SIG-M5 (cell line): ENCODE results near the gene IGLL1.
"Not testable (repeated sequence)": the region's sequence is repeated elsewhere in the genome, so short reads cannot be mapped to it uniquely, and the experiment has no call there.

Experiments used
- DNase-seq: peaks from one replicate; lab custom pipeline; 2025; lab: John Stamatoyannopoulos, UW

The IGLL1 gene

GRCh38 chr22:23562186-23562585, 17.9 kb downstream of the IGLL1 start:
- no peak for DNase-seq

DNA sequence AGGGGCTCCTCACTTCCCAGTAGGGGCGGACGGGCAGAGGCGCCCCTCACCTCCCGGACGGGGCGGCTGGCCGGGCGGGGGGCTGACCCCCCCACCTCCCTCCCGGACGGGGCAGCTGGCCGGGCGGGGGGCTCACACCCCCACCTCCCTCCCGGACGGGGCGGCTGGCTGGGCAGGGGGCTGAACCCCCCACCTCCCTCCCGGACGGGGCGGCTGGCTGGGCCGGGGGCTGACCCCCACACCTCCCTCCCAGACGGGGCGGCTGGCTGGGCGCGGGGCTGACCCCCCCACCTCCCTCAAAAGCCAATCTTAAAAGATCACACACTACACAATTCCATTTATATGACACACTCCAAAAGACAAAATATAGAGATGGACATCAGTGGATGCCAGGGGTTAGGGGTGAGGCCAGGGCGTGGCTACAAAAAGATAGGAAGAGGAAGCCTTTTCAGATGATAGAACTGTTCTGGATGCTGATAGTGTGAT, 19.0 kb downstream of the IGLL1 start:
- not testable (repeated sequence) for DNase-seq

DNA sequence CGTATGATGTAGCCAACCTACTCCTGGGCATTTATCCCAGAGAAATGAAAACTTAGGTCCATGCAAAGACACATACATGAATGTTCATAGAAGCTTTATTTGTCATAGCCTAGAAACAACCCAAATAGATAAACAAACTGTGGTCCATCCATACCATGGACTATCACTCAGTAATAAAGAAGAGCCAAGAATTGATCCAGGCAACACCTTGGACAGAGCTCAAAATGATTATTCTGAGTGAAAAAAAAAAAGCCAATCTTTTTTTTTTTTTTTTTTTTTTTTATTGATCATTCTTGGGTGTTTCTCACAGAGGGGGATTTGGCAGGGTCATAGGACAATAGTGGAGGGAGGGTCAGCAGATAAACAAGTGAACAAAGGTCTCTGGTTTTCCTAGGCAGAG, 19.9 kb downstream of the IGLL1 start:
- DNase-seq = not testable (repeated sequence)

DNA sequence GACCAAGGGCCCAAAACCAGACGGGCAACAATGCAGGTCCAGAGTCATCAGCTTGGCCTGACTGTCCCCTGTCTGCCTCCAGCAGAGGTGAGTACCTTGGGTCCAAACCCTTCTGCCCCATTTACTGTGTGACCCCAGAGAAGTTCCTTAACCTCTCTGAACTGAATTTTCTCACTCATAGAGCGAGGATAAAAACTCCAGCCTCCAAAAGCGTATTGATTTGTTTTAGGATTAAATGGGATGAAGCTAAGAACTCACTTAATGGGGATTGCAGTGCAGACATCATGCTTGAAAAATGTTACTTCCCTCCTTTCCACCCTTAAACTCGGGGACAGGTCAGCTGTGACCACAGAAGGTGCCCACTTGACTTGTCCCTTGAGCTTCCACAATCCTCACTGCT, 22.6 kb downstream of the IGLL1 start:
- DNase-seq = no peak

- no peak for DNase-seq
Observed at GRCh38 chr22:23557036-23557435, 23.1 kb downstream of the IGLL1 start.

DNA sequence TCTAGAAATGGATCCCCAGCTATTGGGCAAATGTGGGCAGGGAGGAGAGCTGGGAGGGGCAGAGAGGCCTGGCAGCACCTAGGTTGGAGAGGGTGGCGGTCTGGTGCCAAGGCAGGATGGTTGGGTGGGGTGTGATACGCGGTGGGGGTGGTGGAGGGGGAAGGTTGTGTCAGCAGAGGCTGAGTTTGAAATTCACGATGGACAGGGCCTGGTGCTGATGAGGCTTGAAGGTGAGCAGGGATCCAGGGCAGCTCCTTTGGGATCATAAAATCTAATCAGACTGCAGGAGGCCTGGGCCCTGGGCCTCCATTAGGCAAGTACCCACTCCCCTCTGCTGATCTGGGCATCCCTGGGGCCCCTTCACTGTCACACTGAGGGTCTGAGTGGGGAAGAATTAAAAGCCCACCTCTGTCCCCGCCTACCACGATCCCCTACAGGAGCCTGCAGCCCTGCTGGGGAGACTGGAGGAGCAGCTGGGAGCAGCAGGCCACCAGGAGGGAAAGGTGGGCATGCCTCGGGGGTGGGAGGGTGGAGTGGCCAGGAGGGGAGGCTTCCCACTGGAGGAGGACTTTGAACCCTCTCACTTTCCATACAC, 24.0 kb downstream of the IGLL1 start:
- no peak for DNase-seq

- no peak for DNase-seq
Observed at GRCh38 chr22:23555118-23555517, 25.0 kb downstream of the IGLL1 start.

- no peak for DNase-seq
Observed at GRCh38 chr22:23553924-23554870, 25.9 kb downstream of the IGLL1 start.

GRCh38 chr22:23553438-23553837, 26.7 kb downstream of the IGLL1 start:
- no peak for DNase-seq

DNA sequence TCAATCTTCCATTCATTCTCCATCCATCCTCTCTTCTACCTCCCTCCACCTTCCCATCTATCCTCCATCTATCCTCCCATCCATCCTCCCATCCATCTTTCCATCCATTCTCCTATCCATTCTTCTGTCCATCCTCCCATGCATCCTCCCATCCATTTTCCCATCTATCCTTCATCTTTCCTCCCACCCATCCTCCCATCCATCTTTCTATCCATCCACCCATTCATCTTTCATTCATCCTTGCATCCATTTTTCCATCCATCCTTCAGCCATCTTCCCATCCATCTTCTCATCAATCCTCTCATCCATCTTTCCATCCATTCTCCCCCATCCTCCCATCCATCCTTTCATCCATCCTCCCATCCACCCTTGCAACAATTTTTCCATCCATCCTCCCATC, 27.5 kb downstream of the IGLL1 start:
- DNase-seq = no peak

GRCh38 chr22:23551385-23551784, 28.7 kb downstream of the IGLL1 start:
- no peak for DNase-seq

DNA sequence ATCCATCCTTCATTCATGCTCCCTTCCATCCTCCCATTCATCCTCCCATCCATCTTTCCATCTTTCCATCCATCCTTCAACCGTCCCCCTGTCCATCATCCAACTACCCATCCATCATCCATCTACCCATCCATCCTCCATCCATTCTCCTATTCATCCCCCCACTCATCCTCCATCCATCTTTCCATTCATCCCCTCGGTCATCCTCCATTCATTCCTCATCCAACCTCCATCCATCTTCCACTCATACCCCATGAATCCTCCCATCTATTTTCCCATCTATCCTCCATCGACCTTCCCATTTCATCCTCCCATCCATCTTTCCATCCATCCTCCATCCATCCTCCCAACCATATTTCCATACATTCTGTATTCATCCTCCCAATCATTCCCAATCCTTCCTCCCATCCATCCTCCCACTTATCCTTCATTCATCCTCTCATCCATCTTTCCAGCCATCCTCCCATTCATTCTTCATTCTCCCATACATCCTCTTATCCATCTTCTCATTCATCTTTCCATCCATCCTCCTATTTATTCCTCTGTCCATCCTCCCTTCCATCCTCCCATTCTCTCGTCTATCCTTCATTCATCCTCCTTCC, 29.9 kb downstream of the IGLL1 start:
- no peak for DNase-seq

DNA sequence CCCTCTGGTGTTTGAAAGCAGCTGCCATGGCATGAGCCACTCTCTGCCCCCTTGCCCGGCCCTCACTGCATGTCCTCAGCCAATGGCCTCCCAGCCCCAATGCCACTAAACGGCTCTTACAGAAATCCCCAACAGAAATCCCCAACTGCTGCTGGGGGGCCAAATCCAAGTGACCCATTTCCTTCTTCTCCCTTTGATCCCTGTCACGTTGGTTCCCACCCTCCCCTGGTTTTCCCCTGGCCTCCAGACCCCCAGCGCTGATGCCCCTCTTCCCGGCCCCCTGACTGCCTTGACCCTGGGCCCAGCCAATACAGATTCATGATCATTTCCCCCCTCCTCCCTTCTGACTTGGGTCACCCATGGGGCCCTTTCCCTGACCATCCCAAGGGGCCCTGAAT, 30.9 kb downstream of the IGLL1 start:
- DNase-seq = no peak

GRCh38 chr22:23548501-23549197, 31.4 kb downstream of the IGLL1 start:
- no peak for DNase-seq

DNA sequence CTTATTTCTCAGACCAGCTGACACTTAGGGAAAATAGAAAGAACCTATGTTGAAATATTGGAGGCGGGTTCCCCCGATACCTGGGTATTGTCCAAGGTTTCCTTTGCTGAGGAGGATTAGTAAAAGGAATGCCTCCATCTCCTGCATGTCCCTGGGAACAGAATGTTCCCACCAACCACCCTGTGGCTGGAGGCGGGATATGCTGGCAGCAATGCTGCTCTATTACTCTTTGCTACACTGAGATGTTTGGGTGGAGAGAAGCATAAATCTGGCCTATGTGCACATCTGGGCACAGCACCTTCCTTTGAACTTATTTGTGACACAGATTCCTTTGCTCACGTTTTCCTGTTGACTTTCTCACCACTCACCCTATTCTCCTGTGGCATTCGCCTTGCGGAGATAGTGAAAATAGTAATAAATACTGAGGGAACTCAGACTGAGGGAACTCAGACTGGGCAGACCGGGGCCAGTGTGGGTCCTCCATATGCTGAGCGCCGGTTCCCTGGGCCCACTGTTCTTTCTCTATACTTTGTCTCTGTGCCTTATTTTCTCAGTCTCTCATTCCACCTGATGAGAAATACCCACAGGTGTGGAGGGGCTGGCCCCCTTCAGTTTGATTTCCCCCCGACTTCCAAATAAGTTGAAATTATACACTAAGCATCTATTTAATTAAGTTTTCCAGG, 32.1 kb downstream of the IGLL1 start:
- no peak for DNase-seq

GRCh38 chr22:23547382-23547781, 32.7 kb downstream of the IGLL1 start:
- not testable (repeated sequence) for DNase-seq

DNA sequence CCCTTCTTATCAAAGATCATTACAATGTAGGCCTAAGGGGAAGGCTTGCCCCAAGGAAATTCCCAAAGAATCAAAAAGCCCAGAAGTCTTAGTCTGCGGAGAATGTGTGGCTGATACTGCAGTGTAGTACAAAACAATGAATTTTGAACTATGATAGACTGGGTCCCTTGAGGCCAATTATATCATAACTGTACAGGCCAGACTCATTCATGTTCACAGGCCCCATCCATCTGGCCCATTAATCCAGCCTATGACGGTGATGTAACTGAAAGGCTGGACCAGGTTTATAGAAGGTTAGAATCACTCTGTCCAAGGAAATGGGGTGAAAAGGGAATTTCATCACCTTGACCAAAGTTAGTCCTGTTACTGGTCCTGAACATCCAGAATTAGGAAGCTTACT, 35.2 kb downstream of the IGLL1 start:
- DNase-seq = no peak

DNA sequence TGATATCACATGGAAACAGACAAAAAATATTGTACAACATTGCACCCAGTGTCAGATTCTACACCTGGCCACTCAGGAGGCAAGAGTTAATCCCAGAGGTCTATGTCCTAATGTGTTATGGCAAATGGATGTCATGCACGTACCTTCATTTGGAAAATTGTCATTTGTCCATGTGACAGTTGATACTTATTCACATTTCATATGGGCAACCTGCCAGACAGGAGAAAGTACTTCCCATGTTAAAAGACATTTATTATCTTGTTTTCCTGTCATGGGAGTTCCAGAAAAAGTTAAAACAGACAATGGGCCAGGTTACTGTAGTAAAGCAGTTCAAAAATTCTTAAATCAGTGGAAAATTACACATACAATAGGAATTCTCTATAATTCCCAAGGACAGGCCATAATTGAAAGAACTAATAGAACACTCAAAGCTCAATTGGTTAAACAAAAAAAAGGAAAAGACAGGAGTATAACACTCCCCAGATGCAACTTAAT, 36.5 kb downstream of the IGLL1 start:
- DNase-seq = not testable (repeated sequence)

GRCh38 chr22:23542933-23543332, 37.2 kb downstream of the IGLL1 start:
- DNase-seq = no peak

DNA sequence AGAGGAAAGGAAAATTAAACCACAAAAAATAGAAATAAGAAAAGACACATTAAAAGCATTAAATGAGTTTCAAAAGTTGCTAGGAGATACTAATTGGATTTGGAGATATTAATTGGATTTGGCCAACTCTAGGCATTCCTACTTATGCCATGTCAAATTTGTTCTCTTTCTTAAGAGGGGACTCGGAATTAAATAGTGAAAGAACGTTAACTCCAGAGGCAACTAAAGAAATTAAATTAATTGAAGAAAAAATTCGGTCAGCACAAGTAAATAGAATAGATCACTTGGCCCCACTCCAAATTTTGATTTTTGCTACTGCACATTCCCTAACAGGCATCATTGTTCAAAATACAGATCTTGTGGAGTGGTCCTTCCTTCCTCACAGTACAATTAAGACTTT, 37.7 kb downstream of the IGLL1 start:
- DNase-seq = not testable (repeated sequence)

GRCh38 chr22:23541849-23542281, 38.2 kb downstream of the IGLL1 start:
- not testable (repeated sequence) for DNase-seq
